IMR-90 (cell line): Measurements from ENCODE around the gene TBXAS1. TPM values are rescaled to one million over a fixed set of nuclear protein-coding genes. Genes with fewer than 3 reads are reported as not detected.

Source experiments
- ATAC-seq: fragments of 200-7000 bp; cut with Tn5 transposase; 2 replicates; pipeline ENCODE4 v1.9.1; 2020; ENCODE audit warnings: low read depth, mild to moderate bottlenecking, moderate library complexity
- BruUV-seq: library from RNA; stranded (reverse); fragments of 400-500 nt; replicated peaks from 2 replicates; lab custom pipeline; 2021; lab: Mats Ljungman, UMichigan
- CTCF ChIA-PET: fragments of 300-600 bp; formaldehyde crosslinking; extraction: SDS; loops from one replicate; lab custom pipeline; 2021; ENCODE audit warnings: antibody characterized with exemption; lab: Yijun Ruan, JAX
- POLR2A ChIA-PET: fragments of 300-600 bp; sonication (Branson Sonifier 250); formaldehyde crosslinking; loops from one replicate; lab custom pipeline; 2022; ENCODE audit warnings: antibody characterized with exemption; ENCODE audit not compliant: unreplicated experiment; lab: Charles Lee
- DNase-seq: peaks from one replicate; pipeline ENCODE4 v3.0.0; 2013
- H2AFZ ChIP-seq: replicated peaks from 2 replicates; pipeline ENCODE3; 2013; ENCODE audit warnings: low read length, mild to moderate bottlenecking; ENCODE audit not compliant: poor library complexity
- H2AK5ac ChIP-seq: 2 replicates; pipeline ENCODE4 v1.6.1; 2013; ENCODE audit warnings: low read depth, low read length, inconsistent platforms
- H2AK9ac ChIP-seq: replicated peaks from 2 replicates; pipeline ENCODE3; 2013; ENCODE audit warnings: mild to moderate bottlenecking, low read depth, low read length, moderate library complexity; ENCODE audit not compliant: poor library complexity
- H2BK120ac ChIP-seq: 2 replicates; pipeline ENCODE4 v1.6.1; 2013; ENCODE audit warnings: low read depth, low read length, inconsistent platforms
- H2BK15ac ChIP-seq: 3 replicates; pipeline ENCODE4 v1.6.1; 2013; ENCODE audit warnings: low read depth, low read length, inconsistent platforms
- H2BK20ac ChIP-seq: 2 replicates; pipeline ENCODE4 v1.6.1; 2013; ENCODE audit warnings: low read depth, mild to moderate bottlenecking, inconsistent platforms, low read length, moderate library complexity
- H2BK5ac ChIP-seq: 2 replicates; pipeline ENCODE4 v1.6.1; 2013; ENCODE audit warnings: mild to moderate bottlenecking, low read depth, low read length, inconsistent platforms; ENCODE audit not compliant: poor library complexity, severe bottlenecking
- H3K14ac ChIP-seq: replicated peaks from 2 replicates; pipeline ENCODE4 v1.6.1; 2013; ENCODE audit warnings: low read depth, low read length, inconsistent platforms
- H3K18ac ChIP-seq: 2 replicates; pipeline ENCODE4 v1.6.1; 2013; ENCODE audit warnings: low read depth, low read length, control low read depth
- H3K23ac ChIP-seq: 2 replicates; pipeline ENCODE4 v1.6.1; 2013; ENCODE audit warnings: low read depth, low read length, inconsistent platforms
- H3K27ac ChIP-seq: 2 replicates; pipeline ENCODE4 v1.5.1; 2013; ENCODE audit warnings: mild to moderate bottlenecking, control low read depth, low read length; ENCODE audit not compliant: insufficient read depth
- H3K27me3 ChIP-seq: 2 replicates; pipeline ENCODE4 v1.6.1; 2013; ENCODE audit warnings: low read length; ENCODE audit not compliant: control insufficient read depth, insufficient read depth
- H3K36me3 ChIP-seq: 2 replicates; pipeline ENCODE4 v1.6.1; 2013; ENCODE audit warnings: low read length, mixed read lengths; ENCODE audit not compliant: control insufficient read depth, insufficient read depth
- H3K4ac ChIP-seq: 2 replicates; pipeline ENCODE4 v1.6.1; 2013; ENCODE audit warnings: low read depth, low read length, inconsistent platforms
- H3K4me1 ChIP-seq: 2 replicates; pipeline ENCODE4 v1.6.1; 2013; ENCODE audit warnings: low read length, mixed read lengths; ENCODE audit not compliant: control insufficient read depth, insufficient read depth
- H3K4me2 ChIP-seq: 2 replicates; pipeline ENCODE4 v1.6.1; 2013; ENCODE audit warnings: low read depth, mild to moderate bottlenecking, control low read depth, low read length, moderate library complexity
- H3K4me3 ChIP-seq: 2 replicates; pipeline ENCODE4 v1.5.1; 2013; ENCODE audit warnings: low read depth, mild to moderate bottlenecking, control low read depth, low read length, moderate library complexity; ENCODE audit not compliant: insufficient read depth
- H3K56ac ChIP-seq: 2 replicates; pipeline ENCODE4 v1.6.1; 2013; ENCODE audit warnings: low read length, inconsistent platforms; ENCODE audit not compliant: insufficient read depth; ENCODE audit errors: extremely low read depth
- H3K79me1 ChIP-seq, 2 experiments: 2 replicates each; pipeline ENCODE4 v1.6.1; 2013; ENCODE audit warnings: low read length in 2 of 2, inconsistent platforms in 1 of 2, low read depth in 1 of 2
- H3K9ac ChIP-seq: 2 replicates; pipeline ENCODE4 v1.6.1; 2013; ENCODE audit warnings: low read depth, low read length, control low read depth
- H3K9me1 ChIP-seq: 2 replicates; pipeline ENCODE4 v1.6.1; 2013; ENCODE audit warnings: low read length, inconsistent platforms; ENCODE audit not compliant: insufficient read depth
- H3K9me3 ChIP-seq: 2 replicates; pipeline ENCODE4 v1.6.1; 2013; ENCODE audit warnings: low read length; ENCODE audit not compliant: control insufficient read depth, insufficient read depth
- H4K20me1 ChIP-seq: 2 replicates; pipeline ENCODE4 v1.6.1; 2013; ENCODE audit warnings: low read length, inconsistent platforms; ENCODE audit not compliant: insufficient read depth
- H4K5ac ChIP-seq: 2 replicates; pipeline ENCODE4 v1.6.1; 2013; ENCODE audit warnings: mild to moderate bottlenecking, low read depth, low read length, control low read depth
- H4K8ac ChIP-seq, 2 experiments: 2 replicates each; pipeline ENCODE4 v1.6.1; 2013; ENCODE audit warnings: low read depth in 2 of 2, low read length in 2 of 2, control low read depth in 1 of 2, inconsistent platforms in 1 of 2
- H4K91ac ChIP-seq: 2 replicates; pipeline ENCODE4 v1.6.1; 2013; ENCODE audit warnings: low read depth, low read length, inconsistent platforms; ENCODE audit not compliant: insufficient read depth
- MXI1 ChIP-seq: IDR thresholded peaks from 2 replicates; pipeline ENCODE4 v1.6.1; 2012; ENCODE audit warnings: low read depth, mild to moderate bottlenecking, low read length, moderate library complexity, borderline replicate concordance
- WGBS, 2 experiments: methylation state at CpG; one replicate each; pipeline versions ENCODE4 v1.1.5 to v1.1.7; 2013; ENCODE audit warnings: missing lambda C conversion rate in 2 of 2; ENCODE audit not compliant: insufficient read length in 1 of 2; ENCODE audit errors: extremely low coverage in 2 of 2; 5-methylcytosine and 5-hydroxymethylcytosine counted together
- dilution Hi-C: fragments of 300-500 bp; cut with HindIII; formaldehyde crosslinking; loops from one replicate; pipeline ENCODE4 v1.14.3; 2018; ENCODE audit warnings: low sequenced_read_pairs; ENCODE audit not compliant: unreplicated experiment
- in situ Hi-C: fragments of 300-500 bp; cut with MboI; formaldehyde crosslinking; loops from 3 replicates; pipeline ENCODE4 v1.14.3; 2019; ENCODE audit warnings: low sequenced_read_pairs, inconsistent platforms, mixed read lengths
- intact Hi-C: fragments of 100-400 bp; cut with micrococcal nuclease; formaldehyde crosslinking; loops from 2 replicates; pipeline ENCODE4 v1.10.0; 2022
- polyA plus RNA-seq, 3 experiments: library from polyadenylated mRNA; depleted of rRNA; stranded (reverse); fragments of >200 nt; gene quantifications; 2 replicates each; pipeline ENCODE4 v1.2.3, GENCODE V29; 2012; ENCODE audit warnings: low replicate concordance in 1 of 3
- total RNA-seq: library from RNA; depleted of rRNA; stranded (reverse); fragments of >200 nt; gene quantifications from 2 replicates; pipeline ENCODE4 v1.2.3, GENCODE V29; 2012

The TBXAS1 gene
- total and polyA plus RNA-seq, 2 of the 4 experiments (the other 2 are of a cell fraction) = 5.9 to 10.8 TPM

- Histone ChIP-seq H3K14ac (no peak overlapping the region), H3K9me1 (no peaks in the 10 kb centered on the region), H4K5ac (no peak overlapping the region), H2BK20ac (no peak overlapping the region), H3K4me2 (no peak overlapping the region), H2BK5ac (no peak overlapping the region), H3K56ac (no peak overlapping the region), H2AK5ac (no peak overlapping the region), H3K27ac (no peak overlapping the region), H4K8ac (no peak overlapping the region), H2AK9ac (no peak overlapping the region), H2AFZ (no peak overlapping the region), H3K18ac (no peak overlapping the region), H3K4me1 (no peaks in the 10 kb centered on the region), H3K79me1 (no peaks in the 10 kb centered on the region), H3K4me3 (no peak overlapping the region), H2BK120ac (no peak overlapping the region), H3K36me3 (peaks cover 1% of the 10 kb centered on the region; the same call in 1 of the 2 replicates), H3K27me3 (no peaks in the 10 kb centered on the region), H3K23ac (no peak overlapping the region), H3K4ac (no peak overlapping the region), H4K20me1 (no peaks in the 10 kb centered on the region), H2BK15ac (no peak overlapping the region), H3K9ac (no peak overlapping the region), H3K9me3 (peaks cover 3% of the 10 kb centered on the region; the same call in 1 of the 2 replicates), H4K91ac (no peak overlapping the region)
- BruUV-seq = no TSS peak
- whole genome bisulfite sequencing, 2 experiments = no CpG with 5 or more reads among the region's 2 CpGs
- TF ChIP-seq MXI1 = no peak
- ATAC-seq = no peak
- POLR2A ChIA-PET = no interaction called here
- in situ Hi-C loops (no loop called here), intact Hi-C loops (no loop called here), dilution Hi-C loops (no loop called here)
- CTCF ChIA-PET = no interaction called here
- DNase-seq = no peak
These were observed 57.1 kb downstream of the TBXAS1 start for GRCh38 chr7:139886206-139886605.
